ENCODE measurements around the gene ZFP69B. TPM values are rescaled to one million over a fixed set of nuclear protein-coding genes. Genes with fewer than 3 reads are reported as not detected.

ZFP69B gene
- total RNA-seq, 1 experiment from 2014 or later: 4.5 TPM

- no peak overlapping the region for H3K4me3 Mint-ChIP-seq (ENCODE audit: low read depth, unreplicated experiment)
- TF ChIP-seq, protein P1, sequence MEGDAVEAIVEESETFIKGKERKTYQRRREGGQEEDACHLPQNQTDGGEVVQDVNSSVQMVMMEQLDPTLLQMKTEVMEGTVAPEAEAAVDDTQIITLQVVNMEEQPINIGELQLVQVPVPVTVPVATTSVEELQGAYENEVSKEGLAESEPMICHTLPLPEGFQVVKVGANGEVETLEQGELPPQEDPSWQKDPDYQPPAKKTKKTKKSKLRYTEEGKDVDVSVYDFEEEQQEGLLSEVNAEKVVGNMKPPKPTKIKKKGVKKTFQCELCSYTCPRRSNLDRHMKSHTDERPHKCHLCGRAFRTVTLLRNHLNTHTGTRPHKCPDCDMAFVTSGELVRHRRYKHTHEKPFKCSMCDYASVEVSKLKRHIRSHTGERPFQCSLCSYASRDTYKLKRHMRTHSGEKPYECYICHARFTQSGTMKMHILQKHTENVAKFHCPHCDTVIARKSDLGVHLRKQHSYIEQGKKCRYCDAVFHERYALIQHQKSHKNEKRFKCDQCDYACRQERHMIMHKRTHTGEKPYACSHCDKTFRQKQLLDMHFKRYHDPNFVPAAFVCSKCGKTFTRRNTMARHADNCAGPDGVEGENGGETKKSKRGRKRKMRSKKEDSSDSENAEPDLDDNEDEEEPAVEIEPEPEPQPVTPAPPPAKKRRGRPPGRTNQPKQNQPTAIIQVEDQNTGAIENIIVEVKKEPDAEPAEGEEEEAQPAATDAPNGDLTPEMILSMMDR (IDR thresholded peaks at IDR 0.05; ENCODE audit: unreplicated experiment): no peak
- no peaks in the 10 kb centered on the region for H3K27me3 Mint-ChIP-seq (ENCODE audit: unreplicated experiment)
- DNase-seq: no peak
- CTCF ChIA-PET: interaction anchor here (0.5 to 0.6 kb wide), 2 partner anchors 275 to 292 kb away, joined by 3 to 6 read pairs; no protein-coding TSS in a partner anchor
- H3K9me3 Mint-ChIP-seq (ENCODE audit: low read depth, unreplicated experiment): peaks cover 3% of the 10 kb centered on the region
- H3K27ac Mint-ChIP-seq (ENCODE audit: unreplicated experiment): no peak overlapping the region
- BruUV-seq (replicated peaks): no TSS peak
- H3K36me3 Mint-ChIP-seq (ENCODE audit: insufficient read depth, unreplicated experiment): no peaks in the 10 kb centered on the region
- H3K4me1 Mint-ChIP-seq (ENCODE audit: low read depth, unreplicated experiment): no peaks in the 10 kb centered on the region
- intact Hi-C loops (cut with micrococcal nuclease; ENCODE audit: unreplicated experiment): no loop called here
Observed at GRCh38 chr1:40425198-40425597, 25.1 kb upstream of the ZFP69B start.

DNA sequence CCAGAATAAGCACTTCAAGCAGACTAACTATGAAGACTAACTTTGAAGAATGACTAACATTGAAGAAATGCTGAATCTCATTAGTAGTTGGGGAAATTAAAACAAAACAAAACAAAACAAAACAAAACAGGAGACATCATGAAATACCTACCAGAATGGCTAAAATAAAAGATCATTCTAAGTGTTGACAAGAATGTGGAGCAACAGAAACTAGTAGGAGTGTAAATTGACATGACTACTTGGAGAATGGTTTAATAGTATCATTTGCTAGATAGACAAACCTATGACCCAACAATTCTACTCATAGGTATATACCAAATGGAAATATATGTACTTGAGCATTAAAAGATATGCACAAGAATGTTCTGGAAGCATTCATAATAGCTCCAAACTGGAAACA lies 18.9 kb upstream of the ZFP69B start:
- Mint-ChIP-seq H3K4me1 (ENCODE audit: low read depth, unreplicated experiment) (no peaks in the 10 kb centered on the region), H3K27me3 (ENCODE audit: unreplicated experiment) (no peaks in the 10 kb centered on the region), H3K4me3 (ENCODE audit: low read depth, unreplicated experiment) (no peak overlapping the region), H3K27ac (ENCODE audit: unreplicated experiment) (no peak overlapping the region), H3K36me3 (ENCODE audit: insufficient read depth, unreplicated experiment) (no peaks in the 10 kb centered on the region), H3K9me3 (ENCODE audit: low read depth, unreplicated experiment) (peaks cover 2% of the 10 kb centered on the region)
- DNase-seq: no peak
- intact Hi-C loops (cut with micrococcal nuclease; ENCODE audit: unreplicated experiment): no loop called here
- no TSS peak for BruUV-seq (replicated peaks)
- TF ChIP-seq, protein P1 (IDR thresholded peaks at IDR 0.05; ENCODE audit: unreplicated experiment): no peak
- CTCF ChIA-PET: no interaction called here

- TF ChIP-seq, protein P1 (IDR thresholded peaks at IDR 0.05; ENCODE audit: unreplicated experiment): no peak
- H3K27me3 Mint-ChIP-seq (ENCODE audit: unreplicated experiment): no peaks in the 10 kb centered on the region
- CTCF ChIA-PET: interaction anchor here (0.7 kb wide), 1 partner anchor 26 kb away, joined by 3 read pairs; no protein-coding TSS in a partner anchor
- intact Hi-C loops (cut with micrococcal nuclease; ENCODE audit: unreplicated experiment): no loop called here
- H3K4me3 Mint-ChIP-seq (ENCODE audit: low read depth, unreplicated experiment): no peak overlapping the region
- no peak for DNase-seq
- no TSS peak for BruUV-seq (replicated peaks)
- H3K4me1 Mint-ChIP-seq (ENCODE audit: low read depth, unreplicated experiment): no peaks in the 10 kb centered on the region
- H3K9me3 Mint-ChIP-seq (ENCODE audit: low read depth, unreplicated experiment): no peaks in the 10 kb centered on the region
- H3K36me3 Mint-ChIP-seq (ENCODE audit: insufficient read depth, unreplicated experiment): no peaks in the 10 kb centered on the region
- no peak overlapping the region for H3K27ac Mint-ChIP-seq (ENCODE audit: unreplicated experiment)
Observed at GRCh38 chr1:40432644-40433390, 17.5 kb upstream of the ZFP69B start.

- no peak overlapping the region for H3K4me3 Mint-ChIP-seq (ENCODE audit: low read depth, unreplicated experiment)
- no peak for DNase-seq
- CTCF ChIA-PET: no interaction called here
Observed at GRCh38 chr1:40435471-40435870, 14.8 kb upstream of the ZFP69B start.

More at GRCh38 chr1:40435471-40435870, 14.8 kb upstream of the ZFP69B start:
- intact Hi-C loops (cut with micrococcal nuclease; ENCODE audit: unreplicated experiment): no loop called here
- H3K4me1 Mint-ChIP-seq (ENCODE audit: low read depth, unreplicated experiment): no peaks in the 10 kb centered on the region
- no peaks in the 10 kb centered on the region for H3K36me3 Mint-ChIP-seq (ENCODE audit: insufficient read depth, unreplicated experiment)
- no peak overlapping the region for H3K27ac Mint-ChIP-seq (ENCODE audit: unreplicated experiment)
- peaks cover 2% of the 10 kb centered on the region for H3K9me3 Mint-ChIP-seq (ENCODE audit: low read depth, unreplicated experiment)
- no TSS peak for BruUV-seq (replicated peaks)
- TF ChIP-seq, protein P1 (IDR thresholded peaks at IDR 0.05; ENCODE audit: unreplicated experiment): no peak
- no peaks in the 10 kb centered on the region for H3K27me3 Mint-ChIP-seq (ENCODE audit: unreplicated experiment)

All from Calu3 (cell line).